NCI-H748 treated with DMSO at 0.1 percent for 48 hours (cell line): ENCODE results near the gene BAIAP2L2.

Source experiments
- DNase-seq: peaks from one replicate; lab custom pipeline; 2025; lab: John Stamatoyannopoulos, UW

BAIAP2L2 gene

GRCh38 chr22:38067761-38068360 is 42.6 kb downstream of the BAIAP2L2 start:
- DNase-seq = no peak

- DNase-seq = no peak
Observed at GRCh38 chr22:38067028-38067415, 43.5 kb downstream of the BAIAP2L2 start.

GRCh38 chr22:38066381-38067027 is 44.0 kb downstream of the BAIAP2L2 start:
- DNase-seq = no peak

- DNase-seq = no peak
Observed at GRCh38 chr22:38065539-38065938, 44.9 kb downstream of the BAIAP2L2 start.

- no peak for DNase-seq
Observed at GRCh38 chr22:38062791-38063190, 47.7 kb downstream of the BAIAP2L2 start.

GRCh38 chr22:38056969-38057891 is 53.3 kb downstream of the BAIAP2L2 start, which contains the start of gene PICK1:
TSS of gene PICK1 (plus strand) at chr22:38057404. CDS start at chr22:38057810, 406 bp downstream.
- DNase-seq = peak; percentile 69

- DNase-seq = peak; percentile 25
Observed at GRCh38 chr22:38051900-38052862, 58.3 kb downstream of the BAIAP2L2 start.

GRCh38 chr22:38051261-38051660 is 59.2 kb downstream of the BAIAP2L2 start:
- DNase-seq = no peak

GRCh38 chr22:38050720-38051119 is 59.8 kb downstream of the BAIAP2L2 start:
- DNase-seq = no peak

GRCh38 chr22:38049812-38050619 is 60.5 kb downstream of the BAIAP2L2 start:
- no peak for DNase-seq

- DNase-seq = no peak
Observed at GRCh38 chr22:38046070-38046748, 64.3 kb downstream of the BAIAP2L2 start.

GRCh38 chr22:38043151-38044039 is 67.1 kb downstream of the BAIAP2L2 start:
- no peak for DNase-seq

- no peak for DNase-seq
Observed at GRCh38 chr22:38042488-38042790, 68.0 kb downstream of the BAIAP2L2 start.

GRCh38 chr22:38041760-38042487 is 68.6 kb downstream of the BAIAP2L2 start:
- DNase-seq = no peak

GRCh38 chr22:38040953-38041759 is 69.3 kb downstream of the BAIAP2L2 start:
- DNase-seq = no peak

- no peak for DNase-seq
Observed at GRCh38 chr22:38038890-38039812, 71.3 kb downstream of the BAIAP2L2 start.

GRCh38 chr22:38038426-38038825 is 72.1 kb downstream of the BAIAP2L2 start:
- no peak for DNase-seq
